ENCODE results near the gene AOPEP.
A peak's percentile ranks its signal among the peaks of the same experiment; 100 is the strongest.

AOPEP gene

GRCh38 chr9:95090023-95090791 lies 363.7 kb downstream of the AOPEP start:
- DNase-seq, result peak; percentile 64

GRCh38 chr9:95090871-95091577 lies 364.5 kb downstream of the AOPEP start:
- DNase-seq, result no peak

GRCh38 chr9:95091601-95092261 lies 365.2 kb downstream of the AOPEP start:
- DNase-seq, result peak; percentile 87

- peak; percentile 87 for DNase-seq
Observed at GRCh38 chr9:95092262-95093072, 366.0 kb downstream of the AOPEP start.

DNA sequence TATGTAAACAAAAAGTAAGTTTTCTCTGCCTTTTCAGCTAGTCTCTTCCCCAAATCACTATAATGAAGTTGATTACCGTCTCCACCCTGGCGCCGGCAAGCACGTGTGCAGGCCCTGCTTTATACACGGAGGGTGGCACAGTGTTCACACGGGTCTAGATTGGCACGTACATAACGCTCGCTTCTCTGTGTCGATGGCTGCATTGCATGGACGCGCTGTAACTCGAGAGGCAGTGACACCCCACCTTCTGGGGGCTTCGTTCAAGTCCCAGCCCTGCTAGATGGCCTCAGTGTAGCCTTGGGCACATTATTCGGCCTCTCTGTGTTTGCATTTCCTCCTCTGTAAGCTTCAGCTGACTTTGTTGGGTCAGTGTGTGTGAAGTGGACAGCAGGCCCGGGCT lies 367.1 kb downstream of the AOPEP start:
- no peak for DNase-seq

DNA sequence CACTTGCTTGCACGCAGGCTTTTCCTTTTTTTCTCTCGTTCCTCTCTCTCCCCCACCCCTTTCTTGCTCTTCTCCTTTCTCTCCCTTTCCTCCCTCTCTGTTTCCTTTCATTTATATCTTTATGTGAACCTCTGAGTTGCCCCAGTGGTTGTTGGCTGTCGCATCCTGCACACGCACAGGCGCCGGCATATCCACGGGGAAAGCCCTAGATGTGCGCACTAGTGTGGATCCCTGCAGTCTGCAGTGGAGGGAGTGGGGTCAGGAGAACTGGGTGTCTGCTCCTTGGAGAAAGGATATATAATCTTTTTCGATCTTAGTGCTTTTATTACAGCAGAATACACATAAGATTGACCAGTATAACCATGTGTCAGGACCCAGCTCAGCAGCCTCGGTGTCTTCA lies 367.5 kb downstream of the AOPEP start:
- DNase-seq, result no peak

- DNase-seq, result no peak
Observed at GRCh38 chr9:95095641-95096355, 369.3 kb downstream of the AOPEP start.

GRCh38 chr9:95096381-95096780 lies 369.9 kb downstream of the AOPEP start:
- peak; percentile 20 for DNase-seq

DNA sequence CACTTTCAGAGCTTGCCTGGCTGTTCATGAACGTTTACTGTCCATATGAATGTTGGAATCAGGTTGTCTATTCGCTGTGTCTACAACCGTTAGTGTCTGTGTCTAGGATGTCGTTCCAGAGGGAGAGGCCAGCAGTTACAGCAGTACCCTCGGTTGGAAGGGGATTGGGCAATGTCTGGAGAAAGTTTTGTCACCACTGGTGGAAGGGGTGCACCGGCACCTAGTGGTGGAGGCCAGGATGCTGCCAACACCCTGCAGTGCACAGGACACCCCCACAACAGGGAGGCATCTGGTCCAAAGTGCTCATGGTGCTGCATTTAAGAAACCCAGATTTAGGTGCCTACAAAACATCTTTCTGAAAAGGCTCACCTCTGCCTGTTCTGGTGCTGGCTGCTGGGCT lies 370.3 kb downstream of the AOPEP start:
- no peak for DNase-seq

DNA sequence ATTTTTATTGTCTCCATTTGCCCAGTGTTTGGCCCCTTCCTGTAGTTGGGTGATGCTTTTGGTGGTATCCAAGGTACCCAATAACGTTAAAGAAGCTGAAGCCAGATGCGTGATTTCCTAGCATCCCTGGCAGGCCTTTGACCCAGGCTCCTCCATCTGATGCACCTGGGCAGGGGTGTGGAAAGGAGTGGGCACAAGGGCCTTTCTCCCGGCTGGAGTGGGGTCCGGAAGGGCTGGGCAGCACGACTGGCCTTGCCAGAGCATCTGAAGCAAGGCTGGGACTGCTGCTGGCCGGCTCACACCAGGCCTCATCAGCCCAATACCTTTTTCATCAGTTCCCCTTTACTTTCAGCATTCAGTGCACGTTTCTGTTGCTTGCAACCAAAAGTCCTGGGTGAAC lies 370.8 kb downstream of the AOPEP start:
- no peak for DNase-seq

DNA sequence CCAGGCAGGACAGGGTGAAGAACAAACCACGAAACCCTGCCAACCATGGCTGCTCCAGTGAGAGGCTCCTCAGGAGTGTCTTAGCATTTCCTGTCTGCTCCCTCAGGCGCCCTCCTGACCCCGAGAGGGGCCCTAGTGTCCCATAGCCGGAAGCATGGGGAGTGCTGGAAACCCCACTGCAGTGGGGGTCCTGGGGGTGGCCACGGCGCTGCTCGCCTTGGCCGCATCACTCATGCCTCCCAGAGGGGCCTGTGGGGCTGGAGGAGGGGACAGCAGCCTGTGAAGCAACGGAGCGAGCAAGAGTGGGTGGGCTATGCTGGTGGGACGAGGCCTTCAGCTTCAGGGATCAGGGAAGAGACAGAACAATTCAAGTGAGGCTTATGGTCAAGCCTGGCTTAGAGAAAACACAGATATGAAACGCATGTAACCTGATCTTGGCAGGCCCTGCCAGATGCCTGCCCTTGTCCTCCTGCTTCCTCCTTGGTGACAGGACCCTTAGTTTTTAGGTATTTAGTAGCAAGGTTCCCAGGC lies 372.0 kb downstream of the AOPEP start:
- DNase-seq, result no peak

- DNase-seq, result no peak
Observed at GRCh38 chr9:95099321-95100070, 373.0 kb downstream of the AOPEP start.

GRCh38 chr9:95100071-95100627 lies 373.6 kb downstream of the AOPEP start:
- DNase-seq, result no peak

- no peak for DNase-seq
Observed at GRCh38 chr9:95101326-95101725, 374.8 kb downstream of the AOPEP start.

DNA sequence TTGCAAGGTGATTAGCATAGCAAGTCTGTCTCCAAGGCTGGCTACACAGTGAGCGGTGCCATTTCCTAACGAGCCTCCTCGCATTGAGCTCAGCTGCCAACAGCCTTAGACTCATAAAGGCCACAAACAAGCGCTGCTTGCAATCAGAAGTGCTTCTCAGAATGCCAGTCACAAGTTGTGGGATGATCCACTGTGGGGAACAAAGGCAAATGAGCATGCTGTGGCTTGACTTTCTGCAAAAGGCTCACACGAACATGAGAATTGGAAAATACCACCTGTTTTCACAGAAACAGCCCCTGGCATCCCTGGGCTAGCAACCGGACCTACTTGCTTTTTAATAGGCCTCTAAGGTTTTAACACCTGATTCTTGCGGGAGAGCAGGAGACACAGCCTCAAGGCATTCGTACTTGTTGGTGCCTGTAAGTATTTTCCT lies 375.5 kb downstream of the AOPEP start:
- no peak for DNase-seq

DNA sequence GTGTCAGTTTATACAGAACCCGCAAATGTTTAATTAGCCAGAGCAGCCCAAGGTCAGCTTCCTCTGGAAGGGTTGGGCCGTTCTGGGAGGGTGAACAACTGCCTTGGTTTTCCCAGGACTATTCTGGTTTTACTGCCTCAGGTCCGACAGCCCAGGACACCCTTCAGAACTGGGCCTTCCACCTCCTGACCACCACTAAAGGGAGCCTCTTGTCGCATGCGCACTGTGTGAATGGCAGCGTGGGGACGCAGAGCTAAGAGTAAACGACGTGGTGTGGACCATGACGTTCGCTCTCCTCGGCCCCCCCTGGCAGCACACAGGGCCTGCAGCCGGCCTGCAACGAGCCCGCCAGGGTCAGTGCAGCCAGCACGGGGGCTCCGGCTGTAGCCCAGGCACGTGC lies 376.1 kb downstream of the AOPEP start:
- DNase-seq, result no peak

DNA sequence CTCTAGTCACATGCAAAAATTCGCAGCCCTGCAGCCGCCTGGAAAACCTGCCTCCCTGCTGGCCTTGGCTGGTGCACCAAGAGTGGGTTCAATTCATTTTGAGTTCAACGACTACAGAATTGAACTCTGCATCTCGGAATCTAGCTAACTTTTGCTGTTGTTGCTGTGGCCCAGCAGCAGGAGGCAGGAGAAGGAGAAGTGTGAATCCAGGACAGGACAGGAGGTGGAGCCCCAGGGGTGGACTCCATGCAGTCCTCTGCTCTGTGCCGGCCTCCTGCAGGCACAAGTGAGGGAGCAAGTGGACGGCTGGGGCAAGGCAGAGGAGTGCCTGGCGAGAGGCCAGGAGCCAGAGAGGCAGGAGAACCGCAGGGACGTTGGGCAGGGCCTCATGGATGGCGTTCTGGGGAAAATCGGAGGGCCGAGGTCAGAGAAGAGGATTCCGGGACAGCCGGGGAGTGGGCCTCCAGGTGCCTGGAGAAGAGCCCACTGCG lies 376.8 kb downstream of the AOPEP start:
- no peak for DNase-seq

DNA sequence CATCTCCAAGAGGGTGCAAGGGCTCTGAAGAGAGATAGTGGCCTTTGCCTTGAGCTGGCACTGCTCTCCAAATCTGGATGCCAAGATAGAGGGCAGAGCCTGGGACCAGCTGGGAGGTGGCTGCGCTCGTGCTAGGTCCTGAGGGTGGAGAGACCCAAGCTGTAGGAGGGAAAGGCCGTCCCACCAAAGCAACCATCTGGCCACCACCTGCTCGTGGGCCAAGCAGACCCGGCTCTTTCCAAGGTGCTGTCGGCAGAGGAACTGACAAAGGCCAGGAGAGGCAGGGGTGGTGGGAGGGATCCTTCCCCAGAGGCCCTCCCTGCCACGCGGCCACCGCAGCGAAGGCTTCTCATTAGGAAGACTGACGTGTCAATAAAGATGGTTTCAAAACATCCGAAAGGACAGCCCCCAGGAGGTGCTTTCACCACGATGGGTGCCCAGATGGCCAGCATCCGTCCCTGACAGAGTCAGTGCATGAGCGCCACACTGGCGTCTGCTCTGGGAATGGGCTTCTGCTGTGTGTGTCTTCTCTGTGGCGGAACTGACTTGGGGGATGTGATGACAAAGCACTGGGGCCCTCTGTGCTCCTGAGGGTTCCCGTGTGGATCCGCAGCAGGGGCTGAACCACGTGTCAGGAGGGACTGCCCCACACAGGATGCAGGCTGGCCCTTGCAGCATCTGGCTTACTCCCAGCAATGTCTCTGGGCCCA lies 377.5 kb downstream of the AOPEP start:
- DNase-seq, result peak; percentile 14

- no peak for DNase-seq
Observed at GRCh38 chr9:95104581-95104960, 378.1 kb downstream of the AOPEP start.

DNA sequence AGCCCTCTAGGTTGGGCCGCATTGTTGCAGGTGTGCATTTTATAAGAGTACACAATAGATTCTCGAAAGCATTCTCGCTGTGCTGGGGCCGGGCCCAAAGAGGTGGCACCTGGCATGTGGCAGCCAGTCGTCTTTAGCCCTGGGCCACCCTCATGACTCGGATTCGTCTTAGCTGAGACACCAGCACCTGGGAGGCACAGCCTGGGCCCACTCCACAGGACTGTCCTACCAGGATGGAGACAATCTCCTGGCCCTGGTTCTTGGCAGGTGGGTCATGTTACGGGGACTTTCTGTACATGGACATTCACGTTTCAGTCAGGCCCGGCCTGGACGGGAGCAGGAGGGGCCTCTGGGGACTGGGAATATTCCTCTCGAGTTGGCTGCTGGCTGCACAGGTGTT lies 378.5 kb downstream of the AOPEP start:
- no peak for DNase-seq
